ENCODE measurements around the gene RSBN1.

GRCh38 chr1:113857776-113858175, 45.5 kb upstream of the RSBN1 start:
- TF ChIP-seq SIN3A (IDR thresholded peaks at IDR 0.05; ENCODE audit: borderline replicate concordance, insufficient read depth, low read depth, low read length) (no peak), CTCF (IDR thresholded peaks at IDR 0.05) (no peak)
